ENCODE results near the gene ARMC5.
"Not testable (repeated sequence)": the region's sequence is repeated elsewhere in the genome, so short reads cannot be mapped to it uniquely, and the experiment has no call there.

ARMC5 gene

DNA sequence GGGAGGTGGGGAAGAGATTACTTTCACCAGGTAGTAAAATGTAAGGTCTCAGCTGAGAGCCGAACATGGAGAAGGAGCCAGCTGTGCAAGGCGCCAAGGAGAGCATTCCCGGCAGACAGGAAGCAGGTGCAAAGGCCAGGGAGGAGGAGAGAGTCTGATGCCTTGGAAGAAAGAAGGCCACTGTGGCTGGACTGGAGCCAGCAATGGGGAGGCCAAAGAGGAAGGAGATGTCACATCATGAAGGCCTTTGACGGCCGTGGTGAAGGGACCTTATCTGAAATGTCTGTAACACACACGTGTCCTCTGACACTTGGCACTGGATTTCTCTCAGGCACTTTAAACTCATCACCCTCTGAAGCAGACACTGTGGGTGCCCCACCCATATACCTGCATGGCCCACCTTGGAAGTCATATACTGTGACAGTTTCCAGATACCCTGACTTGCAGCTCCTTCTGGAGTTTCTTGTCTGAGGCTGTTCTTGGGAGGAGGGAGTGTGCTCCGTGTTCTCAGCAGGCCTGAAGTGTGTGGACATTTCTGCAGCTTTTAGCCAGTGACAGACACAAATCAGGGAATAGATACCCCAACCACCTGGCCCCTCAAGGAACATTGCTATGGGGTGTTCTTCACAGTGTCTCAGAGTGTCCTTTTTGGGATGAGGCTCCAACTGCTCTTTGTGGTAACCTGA, 21.7 kb downstream of the ARMC5 start:
- DNase-seq (ENCODE audit: low read depth), result peak; percentile 27
- TF ChIP-seq CTCF (conservative IDR thresholded peaks at IDR 0.05; ENCODE audit: low read depth, low read length), result no peak
- H3K4me3 ChIP-seq (ENCODE audit: low read depth, low read length), result no peak overlapping the region

- no peak within 1 kb of the TSS for H3K4me3 ChIP-seq (ENCODE audit: low read depth, low read length)
- DNase-seq (ENCODE audit: low read depth), result no peak
- TF ChIP-seq CTCF (conservative IDR thresholded peaks at IDR 0.05; ENCODE audit: low read depth, low read length), result no peak
Observed at GRCh38 chr16:31483081-31483480, 23.8 kb downstream of the ARMC5 start, which contains the start of gene SLC5A2. SLC5A2 (plus strand) TSS chr16:31483123; CDS start chr16:31483137, 14 bp downstream.

DNA sequence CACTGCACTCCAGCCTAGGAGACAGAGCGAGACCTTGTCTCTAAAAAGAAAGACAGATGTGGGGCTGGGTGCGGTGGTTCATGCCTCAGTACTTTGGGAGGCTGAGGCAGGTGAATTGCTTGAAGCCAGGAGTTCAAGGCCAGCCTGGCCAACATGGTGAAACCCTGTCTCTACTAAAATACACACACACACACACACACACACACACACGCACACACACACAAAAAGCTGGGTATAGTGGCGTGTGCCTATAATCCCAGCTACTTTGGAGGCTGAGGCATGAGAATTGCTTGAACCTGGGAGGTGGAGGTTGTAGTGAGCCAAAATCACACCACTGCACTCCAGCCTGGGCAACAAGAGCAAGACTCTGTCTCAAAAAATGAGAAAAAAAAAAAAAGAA, 24.7 kb downstream of the ARMC5 start:
- DNase-seq (ENCODE audit: low read depth); H3K4me3 ChIP-seq (ENCODE audit: low read depth, low read length): not testable (repeated sequence)

DNA sequence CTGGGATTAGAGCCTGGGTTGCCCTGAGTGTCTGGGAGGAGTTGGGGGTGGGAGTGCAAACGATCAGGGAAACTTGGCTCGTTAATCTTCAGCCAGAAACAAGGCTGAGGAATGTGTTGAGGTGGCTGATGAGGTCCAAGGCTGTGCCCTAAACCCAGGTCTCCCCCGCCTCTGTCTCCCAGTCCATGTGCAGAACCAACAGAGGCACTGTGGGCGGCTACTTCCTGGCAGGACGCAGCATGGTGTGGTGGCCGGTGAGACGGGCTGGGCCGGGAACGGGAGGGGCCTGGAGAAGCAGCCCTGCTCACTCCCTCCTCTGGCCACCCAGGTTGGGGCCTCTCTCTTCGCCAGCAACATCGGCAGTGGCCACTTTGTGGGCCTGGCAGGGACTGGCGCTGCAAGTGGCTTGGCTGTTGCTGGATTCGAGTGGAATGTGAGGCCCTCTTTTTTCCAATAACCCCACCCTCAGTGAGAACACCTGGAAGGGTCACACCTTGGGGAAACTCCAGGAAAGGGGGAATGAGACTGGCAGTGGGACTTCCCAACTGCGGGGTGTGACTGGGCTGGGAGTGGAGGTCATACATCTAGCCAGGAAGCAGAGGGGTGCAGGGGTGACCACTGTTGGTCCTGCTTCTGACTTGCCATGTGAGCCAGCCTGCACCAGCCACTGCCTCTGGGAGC, 25.3 kb downstream of the ARMC5 start:
- TF ChIP-seq CTCF (conservative IDR thresholded peaks at IDR 0.05; ENCODE audit: low read depth, low read length), result no peak
- DNase-seq (ENCODE audit: low read depth), result peak; percentile 17
- H3K4me3 ChIP-seq (ENCODE audit: low read depth, low read length), result no peak overlapping the region

- no peak for TF ChIP-seq CTCF (conservative IDR thresholded peaks at IDR 0.05; ENCODE audit: low read depth, low read length)
- H3K4me3 ChIP-seq (ENCODE audit: low read depth, low read length), result no peak overlapping the region
- no peak for DNase-seq (ENCODE audit: low read depth)
Observed at GRCh38 chr16:31485571-31485970, 26.3 kb downstream of the ARMC5 start.

GRCh38 chr16:31486045-31486444, 26.7 kb downstream of the ARMC5 start:
- H3K4me3 ChIP-seq (ENCODE audit: low read depth, low read length), result no peak overlapping the region

More at GRCh38 chr16:31486045-31486444, 26.7 kb downstream of the ARMC5 start:
- no peak for DNase-seq (ENCODE audit: low read depth)
- no peak for TF ChIP-seq CTCF (conservative IDR thresholded peaks at IDR 0.05; ENCODE audit: low read depth, low read length)
